Stimulated activated CD4-positive, alpha-beta T cell treated with anti-CD3 and anti-CD28 coated beads, Interleukin-2, amount 100 ng/mL, for 4 hours (primary cell): ENCODE results near the gene MCM6.
"Not testable (repeated sequence)": the region's sequence is repeated elsewhere in the genome, so short reads cannot be mapped to it uniquely, and the experiment has no call there.

Source experiments
- DNase-seq: peaks from one replicate; pipeline ENCODE4 v3.0.0-alpha.2; 2020; ENCODE audit warnings: low read depth

MCM6 gene

DNA sequence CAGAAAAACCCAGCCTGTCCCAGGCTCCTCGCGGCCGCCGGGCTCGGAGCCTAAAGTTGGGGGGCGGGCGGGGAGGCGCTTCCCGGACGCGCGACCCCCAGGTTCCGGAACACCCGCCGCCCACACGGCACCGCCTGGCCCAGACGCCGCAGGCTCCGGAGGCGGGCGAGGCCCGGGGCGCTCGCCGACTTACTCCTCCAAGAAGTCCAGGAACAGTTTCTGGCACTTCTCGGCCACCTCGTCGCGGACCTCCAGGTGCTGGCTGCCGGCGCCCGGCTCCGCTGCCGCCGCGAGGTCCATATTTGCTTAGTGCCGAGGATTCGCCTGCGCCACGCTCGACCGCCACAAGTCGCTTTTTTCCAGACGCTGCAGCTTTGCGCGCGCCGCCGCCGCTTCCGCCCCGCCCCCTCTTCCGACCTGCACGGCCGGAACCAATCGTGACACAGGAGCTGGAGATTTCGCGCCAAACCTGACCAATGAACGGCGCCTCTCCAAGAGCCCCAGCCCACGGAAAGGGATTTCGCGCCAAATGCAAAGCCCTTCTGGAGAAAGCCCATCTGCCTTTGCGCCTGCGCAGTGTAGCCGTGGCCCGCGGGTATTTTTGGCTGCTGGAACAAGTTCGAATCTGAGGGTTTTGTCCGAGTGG, at the start of gene MCM6:
TSS of gene MCM6 (minus strand) at position 378 of the 646 bp plus-strand sequence. CDS start at position 300, 78 bp downstream.
- DNase-seq: peak; percentile 98

DNA sequence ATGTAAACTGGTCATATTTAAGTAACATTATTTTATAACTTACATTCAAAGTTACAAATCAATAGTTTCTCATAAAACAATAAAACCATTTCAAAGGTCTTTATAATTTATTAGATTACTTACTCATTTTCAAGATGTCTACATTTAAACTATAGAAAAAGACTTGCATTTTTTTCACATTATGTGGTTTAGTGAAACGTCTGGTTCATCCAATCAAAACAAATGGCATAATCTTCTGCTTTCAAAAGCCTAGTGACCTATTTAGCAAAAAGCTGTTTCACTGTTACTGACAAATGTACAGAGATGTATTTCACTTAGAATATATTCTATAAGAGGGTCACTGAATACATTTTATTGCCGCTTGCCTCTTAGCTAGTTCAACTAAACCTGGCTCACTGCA, 49.3 kb upstream of the MCM6 start:
- no peak for DNase-seq

- DNase-seq: no peak
Measured at GRCh38 chr2:135916207-135916606, 40.0 kb upstream of the MCM6 start.

DNA sequence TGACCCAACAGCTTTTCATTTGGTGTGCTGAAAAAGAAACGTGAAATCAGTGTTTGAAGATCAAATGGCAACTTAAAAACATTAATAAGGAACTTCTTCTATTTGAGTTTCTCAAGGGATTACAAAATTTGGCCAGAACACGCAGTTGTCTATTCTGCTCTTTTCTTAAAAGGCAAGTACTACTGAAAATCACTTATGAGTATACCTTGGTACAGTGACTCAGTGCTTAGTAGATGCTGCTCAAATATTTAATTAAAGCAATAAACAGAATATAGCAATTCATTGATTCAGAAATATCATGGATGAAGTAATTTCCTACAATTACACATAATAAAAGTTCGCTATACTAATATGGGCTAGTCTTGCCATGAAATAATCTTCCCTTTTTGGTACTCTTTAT, 38.2 kb upstream of the MCM6 start:
- no peak for DNase-seq

GRCh38 chr2:135913727-135914365, 37.6 kb upstream of the MCM6 start:
- peak; percentile 28 for DNase-seq

DNA sequence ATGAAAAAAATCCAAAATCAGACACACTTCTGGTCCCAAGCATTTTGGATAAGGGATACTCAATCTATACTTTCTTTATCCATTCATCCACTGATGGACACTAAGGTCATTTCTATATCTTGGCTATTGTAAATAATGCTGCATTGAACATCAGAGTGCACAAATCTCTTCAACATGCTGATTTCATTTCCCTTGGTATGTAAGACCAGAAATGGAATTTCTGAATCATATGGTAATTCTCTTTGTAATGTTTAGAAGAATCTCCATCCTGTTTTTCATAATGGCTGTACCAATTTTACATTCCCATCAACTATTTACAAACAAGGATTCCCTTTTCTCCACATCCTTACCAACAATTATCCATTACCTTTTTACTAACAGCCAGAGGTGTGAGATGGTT, 33.7 kb upstream of the MCM6 start:
- no peak for DNase-seq

DNA sequence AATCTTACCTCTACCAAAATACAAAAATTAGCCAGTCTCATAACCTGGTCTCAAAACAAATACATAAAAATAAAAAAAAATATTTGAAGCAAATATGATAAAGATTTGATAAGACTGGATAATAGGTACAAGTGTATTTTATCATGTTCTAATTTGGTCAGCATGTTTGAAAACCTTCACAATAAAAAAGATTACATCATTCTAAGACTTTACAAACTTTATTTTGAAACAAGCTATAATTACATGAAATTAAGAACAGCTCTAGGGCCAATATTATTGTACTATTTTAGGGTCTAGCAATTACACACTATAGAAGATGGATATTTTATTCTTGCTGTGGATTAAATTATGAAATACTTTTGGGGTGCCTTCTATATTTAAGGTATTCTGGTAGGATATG, 29.4 kb upstream of the MCM6 start:
- no peak for DNase-seq

DNA sequence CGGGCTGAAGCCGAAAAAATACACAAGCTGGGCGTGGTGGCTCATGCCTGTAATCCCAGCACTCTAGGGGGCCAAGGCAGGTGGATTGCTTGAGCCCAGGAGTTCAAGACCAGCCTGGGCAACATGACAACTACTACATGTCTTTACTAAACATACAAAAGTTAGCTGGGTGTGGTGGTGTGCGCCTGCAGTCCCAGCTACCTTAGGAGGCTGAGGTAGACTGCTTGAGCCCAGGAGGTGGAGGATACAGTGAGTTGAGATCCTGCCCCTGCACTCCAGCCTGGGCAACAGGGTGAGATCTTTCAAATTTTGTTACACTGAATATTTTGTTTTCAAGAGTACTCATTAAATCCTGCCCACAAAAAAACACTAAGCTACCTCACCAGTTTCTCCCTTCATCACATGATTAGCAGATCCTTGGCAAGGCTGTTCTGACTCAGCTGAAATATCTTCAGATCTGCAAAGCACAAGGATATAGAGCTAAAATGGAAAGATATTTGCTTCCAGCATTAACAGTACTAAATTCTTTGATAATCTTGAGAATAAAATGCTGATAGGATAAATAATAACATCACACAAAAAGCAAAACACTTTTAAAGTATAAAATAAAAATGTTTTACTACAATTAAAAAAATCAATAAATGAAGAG, 28.2 kb upstream of the MCM6 start:
- DNase-seq: no peak

GRCh38 chr2:135903650-135904049, 27.4 kb upstream of the MCM6 start:
- DNase-seq: no peak

- no peak for DNase-seq
Measured at GRCh38 chr2:135899567-135899966, 23.3 kb upstream of the MCM6 start.

DNA sequence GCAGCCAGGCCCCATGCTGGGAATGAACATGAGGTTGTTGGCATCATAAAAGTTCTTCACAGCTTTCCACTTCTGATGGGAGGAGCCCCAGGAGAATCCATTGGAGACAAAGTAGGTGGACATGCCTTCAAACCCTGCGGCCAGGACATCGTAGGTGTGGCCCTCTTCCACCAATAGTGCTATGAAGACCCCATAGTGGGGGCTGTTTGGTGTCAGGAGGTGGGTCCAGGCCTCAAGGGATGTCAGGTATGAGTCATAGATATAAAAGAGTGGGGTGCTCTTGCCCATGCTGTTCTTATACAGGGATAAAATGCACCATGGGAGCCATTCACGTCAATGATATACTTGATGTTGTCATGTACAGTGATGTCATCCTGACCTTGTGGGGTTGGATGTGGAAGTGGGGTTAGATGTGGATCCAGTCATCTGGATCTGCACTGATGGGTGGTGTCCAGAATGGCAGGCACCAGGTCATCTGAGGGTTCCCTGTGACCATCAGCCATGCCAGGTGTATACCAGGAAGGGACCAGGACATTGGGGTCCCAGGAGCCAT, 22.1 kb upstream of the MCM6 start:
- no peak for DNase-seq

GRCh38 chr2:135894930-135895329, 18.7 kb upstream of the MCM6 start:
- DNase-seq: no peak

- DNase-seq: no peak
Measured at GRCh38 chr2:135893374-135893794, 17.1 kb upstream of the MCM6 start.

DNA sequence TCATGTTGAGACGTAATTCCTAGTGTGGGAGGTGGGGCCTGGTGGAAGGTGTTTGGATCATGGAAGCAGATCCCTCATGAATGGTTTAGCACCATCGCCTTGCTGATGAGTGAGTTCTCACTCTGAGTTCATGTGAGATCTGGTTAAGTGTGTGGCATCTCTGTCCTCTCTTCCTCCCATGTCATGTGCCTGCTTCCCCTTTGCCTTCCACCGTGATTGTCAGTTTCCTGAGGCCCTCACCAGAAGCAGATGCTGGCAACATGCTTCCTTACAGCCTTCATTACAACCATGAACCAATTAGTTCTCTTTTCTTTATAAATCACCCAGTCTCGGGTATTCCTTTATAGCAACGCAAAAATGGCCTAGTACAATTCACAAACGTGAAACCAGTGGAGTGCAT, 14.6 kb upstream of the MCM6 start:
- no peak for DNase-seq

GRCh38 chr2:135890149-135890548, 13.9 kb upstream of the MCM6 start:
- DNase-seq: no peak

GRCh38 chr2:135888587-135888986, 12.3 kb upstream of the MCM6 start:
- not testable (repeated sequence) for DNase-seq

GRCh38 chr2:135885709-135886108, 9.5 kb upstream of the MCM6 start:
- DNase-seq: no peak

DNA sequence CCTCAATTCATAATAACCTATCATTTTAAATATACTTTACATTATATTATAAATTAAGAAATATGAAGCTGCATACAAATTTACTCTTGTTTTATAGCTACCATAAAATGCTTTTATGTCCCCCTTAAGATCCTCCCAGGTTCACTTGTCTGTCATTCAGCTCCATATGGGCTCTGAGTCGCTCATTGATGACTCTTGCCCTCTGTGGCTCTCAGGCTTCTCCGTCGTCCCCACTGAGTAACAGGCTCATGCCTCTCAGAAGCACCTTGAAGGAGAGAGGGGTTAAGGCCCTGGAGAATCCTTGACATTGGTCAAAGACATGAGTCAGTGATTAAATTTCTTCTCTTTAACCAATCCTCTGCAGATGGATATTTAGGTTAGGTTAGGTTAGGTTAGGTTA, 6.2 kb upstream of the MCM6 start:
- DNase-seq: no peak

- DNase-seq: not testable (repeated sequence)
Measured at GRCh38 chr2:135876770-135877169, 527 bp upstream of the MCM6 start.

GRCh38 chr2:135875491-135876065, 665 bp downstream of the MCM6 start:
- peak; percentile 62 for DNase-seq

- DNase-seq: no peak
Measured at GRCh38 chr2:135874777-135875365, 1.4 kb downstream of the MCM6 start.

GRCh38 chr2:135870571-135870970, 5.7 kb downstream of the MCM6 start:
- no peak for DNase-seq
